K562 (cell line): Measurements from ENCODE around the gene DNMBP. TPM values are rescaled to one million over a fixed set of nuclear protein-coding genes. Genes with fewer than 3 reads are reported as not detected.

Source experiments
- ATF1 ChIP-seq, 2 experiments: fragments of 450-650 bp in 1 of 2; IDR thresholded peaks; 2 replicates each; pipeline ENCODE4 v1.6.1; 2016; ENCODE audit warnings: missing compliant biosample characterization in 1 of 2, missing genetic modification characterization in 1 of 2
- BHLHE40 ChIP-seq: IDR thresholded peaks from 2 replicates; pipeline ENCODE4 v1.6.1; 2011; ENCODE audit warnings: low read length, improper control_type of control experiment
- GTF3C2 ChIP-seq: IDR thresholded peaks from 3 replicates; pipeline ENCODE4 v1.6.1; 2011; ENCODE audit warnings: borderline replicate concordance, mild to moderate bottlenecking, moderate library complexity; ENCODE audit not compliant: insufficient read length; ENCODE audit errors: extremely low read depth
- JUND ChIP-seq, 2 experiments: IDR thresholded peaks; 2 replicates in 1 of 2; 3 replicates in 1 of 2; pipeline ENCODE4 v1.6.1; 2011; ENCODE audit warnings: borderline replicate concordance in 2 of 2, low read depth in 2 of 2, low read length in 2 of 2, improper control_type of control experiment in 1 of 2, missing biosample characterization in 1 of 2, missing genetic modification characterization in 1 of 2, missing genetic modification reagents in 1 of 2
- SIX5 ChIP-seq, 2 experiments: IDR thresholded peaks; 2 replicates each; pipeline ENCODE4 v1.6.1; 2011; ENCODE audit warnings: low read length in 2 of 2, borderline replicate concordance in 1 of 2, low read depth in 1 of 2, mild to moderate bottlenecking in 1 of 2, moderate library complexity in 1 of 2; ENCODE audit not compliant: insufficient read depth in 1 of 2
- SMARCE1 ChIP-seq: fragments of 450-650 bp; IDR thresholded peaks from 2 replicates; pipeline ENCODE4 v1.7.1; 2016; ENCODE audit warnings: mild to moderate bottlenecking
- SOX6 ChIP-seq: fragments of 450-650 bp; IDR thresholded peaks from 2 replicates; pipeline ENCODE4 v1.6.1; 2014; ENCODE audit warnings: mild to moderate bottlenecking
- TSHZ1 ChIP-seq: fragments of 250-450 bp; sonication (Bioruptor Pico); IDR thresholded peaks from 2 replicates; pipeline ENCODE4 v1.4.0; 2020; ENCODE audit warnings: mild to moderate bottlenecking, moderate library complexity
- YY1 ChIP-seq, 3 experiments: IDR thresholded peaks; 2 replicates each; pipeline ENCODE4 v1.6.1; 2011; ENCODE audit warnings: low read length in 2 of 3, mild to moderate bottlenecking in 2 of 3, moderate library complexity in 2 of 3, borderline replicate concordance in 1 of 3, control low read depth in 1 of 3, low read depth in 1 of 3; ENCODE audit not compliant: insufficient read depth in 3 of 3, insufficient replicate concordance in 2 of 3, control insufficient read depth in 1 of 3, insufficient read length in 1 of 3; ENCODE audit errors: extremely low read depth in 1 of 3
- ZBTB8A ChIP-seq: fragments of 450-650 bp; IDR thresholded peaks from 2 replicates; pipeline ENCODE4 v1.6.1; 2018; ENCODE audit warnings: mild to moderate bottlenecking, moderate library complexity; ENCODE audit not compliant: partially characterized antibody
- ZNF232 ChIP-seq: sonication (generic); formaldehyde crosslinking; IDR thresholded peaks from 2 replicates; pipeline ENCODE4 v1.8.0; 2022; ENCODE audit warnings: mild to moderate bottlenecking, missing genetic modification reagents
- ZNF586 ChIP-seq: fragments of 450-650 bp; formaldehyde crosslinking; conservative IDR thresholded peaks from 2 replicates; pipeline ENCODE4 v1.4.0; 2020; ENCODE audit warnings: mild to moderate bottlenecking, moderate library complexity
- polyA plus RNA-seq, 8 experiments: library from polyadenylated mRNA; depleted of rRNA in 4 of 8; stranded (reverse) in 5 of 8; unstranded in 3 of 8; fragments of >200 nt; fragmentation: Nextera tagmentation in 2 of 8; fragmentation: Illumina TruSeq in 1 of 8; extraction: Ambion mirVana in 2 of 8; extraction: Trizol in 1 of 8; gene quantifications; 2 replicates each; pipeline versions ENCODE4 v1.2.1 to v1.2.3, GENCODE V29; 2011 to 2014; ENCODE audit warnings: inconsistent platforms in 1 of 8, missing spikeins in 1 of 8
- total RNA-seq, 7 experiments: library from RNA; depleted of rRNA in 6 of 7; stranded (reverse); fragments of >200 nt in 6 of 7; fragmentation: Illumina TruSeq in 2 of 7; extraction: Trizol in 2 of 7; gene quantifications; 2 replicates each; pipeline versions ENCODE4 v1.2.1 to v1.2.3, GENCODE V29; 2011 to 2021; ENCODE audit warnings: low replicate concordance in 1 of 7
- TF ChIP-seq, protein P1 (sequence below), 2 experiments: fragments of 450-650 bp; IDR thresholded peaks; 2 replicates each; pipeline ENCODE4 v1.6.1; 2018; ENCODE audit warnings: mild to moderate bottlenecking in 2 of 2, low read depth in 1 of 2; ENCODE audit not compliant: partially characterized antibody in 2 of 2

Gene DNMBP
- total and polyA plus RNA-seq, 9 of the 15 experiments (the other 6 are each of a cell fraction or from before 2014, with no cell fraction given), result 0.83 to 3.7 (median 2.2) TPM

DNA sequence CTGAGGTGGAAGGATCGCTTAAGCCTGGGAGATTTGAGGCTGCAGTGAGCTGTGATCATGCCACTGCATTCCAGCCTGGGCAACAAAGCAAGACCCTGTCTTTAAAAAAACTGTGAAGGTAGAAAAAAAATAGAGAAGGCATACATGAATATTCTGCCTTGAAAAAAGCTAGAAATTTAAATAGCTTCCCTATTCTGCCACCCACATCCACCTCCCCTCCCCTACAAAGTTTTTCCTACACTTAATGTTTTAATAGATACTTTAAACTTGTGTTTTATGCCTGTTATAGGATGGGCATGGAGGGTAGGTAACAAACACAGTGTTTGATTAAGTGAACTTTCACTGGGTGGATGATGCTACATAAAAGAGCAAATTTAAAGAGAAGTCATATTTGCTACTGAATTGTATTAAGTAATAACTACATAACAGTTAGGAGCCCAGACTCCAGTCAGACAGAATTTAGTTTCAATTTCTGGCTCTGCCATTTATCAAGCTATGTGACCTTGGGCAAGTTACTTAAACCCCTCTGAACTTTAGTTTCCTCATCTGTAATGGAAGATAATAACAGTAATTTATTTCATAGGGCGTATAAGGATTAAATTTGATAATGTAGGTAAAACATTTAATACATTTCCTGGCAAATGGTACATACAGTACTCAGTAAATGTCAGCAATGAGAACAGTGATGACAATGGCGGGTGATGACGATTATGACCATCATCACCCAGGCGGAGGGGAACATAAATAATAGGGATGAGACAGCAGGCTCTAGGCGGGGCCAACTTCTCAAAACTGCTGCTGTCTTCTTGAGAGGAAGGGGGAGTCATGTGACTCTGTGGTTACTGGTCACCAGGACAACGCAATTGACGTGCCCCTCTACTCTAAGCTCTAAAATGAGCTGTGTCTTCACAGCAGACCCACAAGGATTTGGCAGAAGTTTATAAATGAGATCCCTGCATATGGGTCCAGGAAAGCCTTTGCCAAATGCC lies 15.8 kb downstream of the DNMBP start (continued):
- TF ChIP-seq, protein P1, sequence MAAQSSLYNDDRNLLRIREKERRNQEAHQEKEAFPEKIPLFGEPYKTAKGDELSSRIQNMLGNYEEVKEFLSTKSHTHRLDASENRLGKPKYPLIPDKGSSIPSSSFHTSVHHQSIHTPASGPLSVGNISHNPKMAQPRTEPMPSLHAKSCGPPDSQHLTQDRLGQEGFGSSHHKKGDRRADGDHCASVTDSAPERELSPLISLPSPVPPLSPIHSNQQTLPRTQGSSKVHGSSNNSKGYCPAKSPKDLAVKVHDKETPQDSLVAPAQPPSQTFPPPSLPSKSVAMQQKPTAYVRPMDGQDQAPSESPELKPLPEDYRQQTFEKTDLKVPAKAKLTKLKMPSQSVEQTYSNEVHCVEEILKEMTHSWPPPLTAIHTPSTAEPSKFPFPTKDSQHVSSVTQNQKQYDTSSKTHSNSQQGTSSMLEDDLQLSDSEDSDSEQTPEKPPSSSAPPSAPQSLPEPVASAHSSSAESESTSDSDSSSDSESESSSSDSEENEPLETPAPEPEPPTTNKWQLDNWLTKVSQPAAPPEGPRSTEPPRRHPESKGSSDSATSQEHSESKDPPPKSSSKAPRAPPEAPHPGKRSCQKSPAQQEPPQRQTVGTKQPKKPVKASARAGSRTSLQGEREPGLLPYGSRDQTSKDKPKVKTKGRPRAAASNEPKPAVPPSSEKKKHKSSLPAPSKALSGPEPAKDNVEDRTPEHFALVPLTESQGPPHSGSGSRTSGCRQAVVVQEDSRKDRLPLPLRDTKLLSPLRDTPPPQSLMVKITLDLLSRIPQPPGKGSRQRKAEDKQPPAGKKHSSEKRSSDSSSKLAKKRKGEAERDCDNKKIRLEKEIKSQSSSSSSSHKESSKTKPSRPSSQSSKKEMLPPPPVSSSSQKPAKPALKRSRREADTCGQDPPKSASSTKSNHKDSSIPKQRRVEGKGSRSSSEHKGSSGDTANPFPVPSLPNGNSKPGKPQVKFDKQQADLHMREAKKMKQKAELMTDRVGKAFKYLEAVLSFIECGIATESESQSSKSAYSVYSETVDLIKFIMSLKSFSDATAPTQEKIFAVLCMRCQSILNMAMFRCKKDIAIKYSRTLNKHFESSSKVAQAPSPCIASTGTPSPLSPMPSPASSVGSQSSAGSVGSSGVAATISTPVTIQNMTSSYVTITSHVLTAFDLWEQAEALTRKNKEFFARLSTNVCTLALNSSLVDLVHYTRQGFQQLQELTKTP (IDR thresholded peaks at IDR 0.05; ENCODE audit: low read depth in 1 of 2, partially characterized antibody in 2 of 2), result no peak
- TF ChIP-seq YY1 (IDR thresholded peaks at IDR 0.05; ENCODE audit: borderline replicate concordance in 1 of 3, control insufficient read depth in 1 of 3, extremely low read depth in 1 of 3, insufficient read depth in 3 of 3, insufficient read length in 1 of 3, insufficient replicate concordance in 2 of 3, low read depth in 1 of 3, low read length in 2 of 3) (peak in 1 of 3 experiments; percentile 62), SMARCE1 (no peak), SOX6 (peak; percentile 73), SIX5 (IDR thresholded peaks at IDR 0.05; ENCODE audit: borderline replicate concordance in 1 of 2, insufficient read depth in 1 of 2, low read depth in 1 of 2, low read length in 2 of 2) (no peak), ZBTB8A (no peak), GTF3C2 (no peak), ZNF232 (no peak), ZNF586 (CRISPR knock-in tag) (no peak), BHLHE40 (peak; percentile 90), JUND (IDR thresholded peaks at IDR 0.05; ENCODE audit: borderline replicate concordance, low read depth, low read length) (peak; percentile 71), JUND (tag; IDR thresholded peaks at IDR 0.05; ENCODE audit: borderline replicate concordance, low read depth, low read length) (peak; percentile 39; the same call in 1 of the 3 replicates), TSHZ1 (CRISPR knock-in tag) (no peak), ATF1 (CRISPR knock-in tag; IDR thresholded peaks at IDR 0.05) (no peak), ATF1 (tag; IDR thresholded peaks at IDR 0.05) (peak; percentile 95)
